GM12865 (cell line): ENCODE measurements around the gene KCTD10.
A peak's percentile ranks its signal among the peaks of the same experiment; 100 is the strongest.

Experiments
- DNase-seq: peaks from one replicate; pipeline ENCODE4 v3.0.0; 2010; ENCODE audit warnings: low read depth
- H3K4me3 ChIP-seq: 2 replicates; pipeline ENCODE4 v1.5.1; 2011; ENCODE audit warnings: mild to moderate bottlenecking, low read depth, low read length, control low read depth
- CTCF ChIP-seq: IDR thresholded peaks from 2 replicates; pipeline ENCODE4 v1.5.1; 2011; ENCODE audit warnings: low read length, control low read depth, low read depth, inconsistent platforms; ENCODE audit not compliant: insufficient read depth; ENCODE audit errors: missing control alignments

Gene KCTD10

GRCh38 chr12:109477185-109477962 lies at the start of gene KCTD10, which contains the start of gene UBE3B:
KCTD10 (minus strand) TSS chr12:109477300; CDS start chr12:109477262, 38 bp downstream.
UBE3B (plus strand) TSS chr12:109477634; CDS start chr12:109483552, 5,918 bp downstream.
- peak within 1 kb of the TSS; percentile 95 for H3K4me3 ChIP-seq
- peak; percentile 93 for DNase-seq
- no peak for TF ChIP-seq CTCF

GRCh38 chr12:109525279-109525585 lies 48.1 kb upstream of the KCTD10 start:
- no peak for DNase-seq
- H3K4me3 ChIP-seq: no peak overlapping the region
- no peak for TF ChIP-seq CTCF

GRCh38 chr12:109524466-109525278 lies 47.6 kb upstream of the KCTD10 start:
- no peak for DNase-seq
- no peak overlapping the region for H3K4me3 ChIP-seq
- TF ChIP-seq CTCF: no peak

GRCh38 chr12:109523504-109523903 lies 46.4 kb upstream of the KCTD10 start:
- no peak for TF ChIP-seq CTCF
- no peak overlapping the region for H3K4me3 ChIP-seq
- DNase-seq: no peak

GRCh38 chr12:109523071-109523470 lies 46.0 kb upstream of the KCTD10 start:
- no peak overlapping the region for H3K4me3 ChIP-seq
- no peak for DNase-seq
- TF ChIP-seq CTCF: no peak

GRCh38 chr12:109521831-109522230 lies 44.7 kb upstream of the KCTD10 start:
- no peak for TF ChIP-seq CTCF
- H3K4me3 ChIP-seq: no peak overlapping the region
- DNase-seq: no peak
